OCI-LY3 (cell line): ENCODE results near the gene LINC01488.

Experiments used
- H2AFZ ChIP-seq: fragments of 200-600, 300-600 bp; shearing (Covaris generic); 2 replicates; pipeline ENCODE4 v1.6.0; 2014; ENCODE audit warnings: antibody characterized with exemption, low read depth, low read length
- H3K27ac ChIP-seq: fragments of 200-600, 300-600 bp; sonication (generic); 2 replicates; pipeline ENCODE4 v1.5.1; 2014; ENCODE audit warnings: mild to moderate bottlenecking, low read length, moderate library complexity, mixed read lengths
- H3K27me3 ChIP-seq: fragments of 200-600, 300-600 bp; sonication (generic); 2 replicates; pipeline ENCODE4 v1.6.1; 2014; ENCODE audit warnings: low read depth, low read length, mixed read lengths
- H3K36me3 ChIP-seq: fragments of 200-600, 300-600 bp; sonication (generic); replicated peaks from 2 replicates; pipeline ENCODE3; 2014; ENCODE audit warnings: low read depth, low read length, mixed read lengths
- H3K4me1 ChIP-seq: fragments of 300-600, 200-600 bp; sonication (generic); 2 replicates; pipeline ENCODE4 v1.6.1; 2014; ENCODE audit warnings: low read length, mixed read lengths
- H3K4me2 ChIP-seq: fragments of 200-600, 300-600 bp; sonication (generic); 2 replicates; pipeline ENCODE4 v1.6.1; 2014; ENCODE audit warnings: low read length, mixed read lengths
- H3K4me3 ChIP-seq: fragments of 300-600, 200-600 bp; sonication (generic); 2 replicates; pipeline ENCODE4 v1.5.1; 2014; ENCODE audit warnings: antibody characterized with exemption, mild to moderate bottlenecking, low read length, moderate library complexity
- H3K79me2 ChIP-seq: fragments of 300-600, 200-600 bp; shearing (Covaris generic); 2 replicates; pipeline ENCODE4 v1.6.1; 2014; ENCODE audit warnings: mild to moderate bottlenecking, low read length, mixed read lengths
- H3K9ac ChIP-seq: fragments of 300-600, 200-600 bp; shearing (Covaris generic); 2 replicates; pipeline ENCODE4 v1.6.0; 2014; ENCODE audit warnings: mild to moderate bottlenecking, low read length, moderate library complexity
- H3K9me3 ChIP-seq: fragments of 200-600, 300-600 bp; shearing (Covaris generic); 2 replicates; pipeline ENCODE4 v1.6.1; 2014; ENCODE audit warnings: low read length, mixed read lengths; ENCODE audit not compliant: insufficient read depth
- H4K20me1 ChIP-seq: fragments of 200-600, 300-600 bp; sonication (generic); 2 replicates; pipeline ENCODE4 v1.6.1; 2016; ENCODE audit warnings: low read length, mixed read lengths; ENCODE audit not compliant: insufficient read depth
- EZH2phosphoT487 ChIP-seq: fragments of 200-600 bp; shearing (Covaris generic); IDR thresholded peaks from 2 replicates; pipeline ENCODE4 v1.6.1; 2018; ENCODE audit warnings: antibody characterized with exemption, mixed run types, low read depth
- TF ChIP-seq, protein P1 (sequence below): fragments of 200-600, 300-600 bp; sonication (generic); IDR thresholded peaks from 2 replicates; pipeline ENCODE4 v1.5.1; 2014; ENCODE audit warnings: antibody characterized with exemption, low read length, low read depth

The LINC01488 gene

DNA sequence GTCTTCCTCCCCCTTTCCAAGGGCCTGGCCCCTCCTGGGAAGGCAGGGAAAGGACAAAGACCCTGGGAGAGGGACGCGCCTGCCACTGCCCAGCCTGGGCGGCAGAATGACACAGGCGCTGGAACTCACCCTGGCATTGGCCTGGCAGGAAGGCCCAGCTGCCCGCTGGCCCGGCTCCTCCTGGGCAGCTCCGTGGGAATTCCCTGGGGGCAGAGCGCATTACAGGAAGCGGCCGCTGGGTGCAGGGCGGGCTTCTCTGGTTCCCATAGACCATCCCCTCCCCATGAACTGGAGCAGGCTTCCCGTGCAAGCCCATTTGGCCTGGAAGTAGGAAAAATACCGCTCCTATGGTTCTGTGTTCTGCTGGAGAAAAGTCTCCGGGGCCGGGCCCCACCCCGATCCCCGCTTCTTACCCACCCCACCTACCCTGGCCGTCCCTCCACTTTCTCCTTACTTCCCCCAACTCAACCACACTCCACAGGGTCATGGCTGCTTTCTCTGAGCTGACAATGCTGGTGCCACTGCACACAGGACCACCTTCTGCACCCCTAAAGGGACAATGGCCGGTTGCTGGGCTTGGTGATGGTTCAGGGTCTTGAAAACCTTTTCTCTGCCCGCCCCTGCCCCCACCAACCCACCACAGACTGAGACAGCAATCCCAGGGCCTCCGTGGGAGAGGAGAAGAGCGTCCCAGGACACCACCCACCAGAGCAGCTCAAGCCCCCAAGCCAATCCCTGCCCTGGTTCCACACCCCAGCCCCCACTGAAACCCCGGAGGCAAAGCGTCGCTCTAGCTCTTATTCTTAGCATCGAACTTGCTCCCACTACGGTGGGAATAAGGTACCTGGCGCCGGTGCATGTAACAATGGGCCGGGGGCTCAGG, 58.9 kb downstream of the LINC01488 start:
- Histone ChIP-seq H3K27me3 (peaks cover 2% of the 10 kb centered on the region), H3K9ac (no peak overlapping the region), H3K4me2 (peak overlapping the region; percentile 57), H3K9me3 (no peaks in the 10 kb centered on the region), H3K4me3 (no peak overlapping the region), H3K4me1 (peaks cover 16% of the 10 kb centered on the region), H4K20me1 (no peaks in the 10 kb centered on the region), H3K79me2 (no peaks in the 10 kb centered on the region), H3K36me3 (no peaks in the 10 kb centered on the region), H2AFZ (no peak overlapping the region), H3K27ac (no peak overlapping the region)
- TF ChIP-seq EZH2phosphoT487, result no peak
- TF ChIP-seq, protein P1, sequence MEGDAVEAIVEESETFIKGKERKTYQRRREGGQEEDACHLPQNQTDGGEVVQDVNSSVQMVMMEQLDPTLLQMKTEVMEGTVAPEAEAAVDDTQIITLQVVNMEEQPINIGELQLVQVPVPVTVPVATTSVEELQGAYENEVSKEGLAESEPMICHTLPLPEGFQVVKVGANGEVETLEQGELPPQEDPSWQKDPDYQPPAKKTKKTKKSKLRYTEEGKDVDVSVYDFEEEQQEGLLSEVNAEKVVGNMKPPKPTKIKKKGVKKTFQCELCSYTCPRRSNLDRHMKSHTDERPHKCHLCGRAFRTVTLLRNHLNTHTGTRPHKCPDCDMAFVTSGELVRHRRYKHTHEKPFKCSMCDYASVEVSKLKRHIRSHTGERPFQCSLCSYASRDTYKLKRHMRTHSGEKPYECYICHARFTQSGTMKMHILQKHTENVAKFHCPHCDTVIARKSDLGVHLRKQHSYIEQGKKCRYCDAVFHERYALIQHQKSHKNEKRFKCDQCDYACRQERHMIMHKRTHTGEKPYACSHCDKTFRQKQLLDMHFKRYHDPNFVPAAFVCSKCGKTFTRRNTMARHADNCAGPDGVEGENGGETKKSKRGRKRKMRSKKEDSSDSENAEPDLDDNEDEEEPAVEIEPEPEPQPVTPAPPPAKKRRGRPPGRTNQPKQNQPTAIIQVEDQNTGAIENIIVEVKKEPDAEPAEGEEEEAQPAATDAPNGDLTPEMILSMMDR, result no peak

DNA sequence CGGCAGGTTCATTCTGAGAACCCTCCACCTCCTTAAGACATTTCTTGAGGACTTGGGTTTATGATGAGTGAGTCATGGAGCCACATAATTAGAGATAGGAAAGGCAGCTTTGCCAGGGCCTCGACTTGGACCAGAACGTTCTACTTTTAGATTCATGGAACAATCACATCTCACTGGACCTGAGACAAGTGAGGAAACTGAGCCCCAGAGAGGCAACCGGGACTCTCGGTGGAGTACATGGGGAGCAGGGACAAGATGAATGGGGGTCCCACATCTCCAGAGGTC, 59.5 kb downstream of the LINC01488 start:
- Histone ChIP-seq H4K20me1 (no peaks in the 10 kb centered on the region), H3K9ac (no peak overlapping the region), H3K36me3 (no peaks in the 10 kb centered on the region), H3K27me3 (peaks cover 8% of the 10 kb centered on the region), H3K27ac (no peak overlapping the region), H2AFZ (no peak overlapping the region), H3K79me2 (no peaks in the 10 kb centered on the region), H3K4me2 (no peak overlapping the region), H3K4me1 (peaks cover 22% of the 10 kb centered on the region), H3K9me3 (no peaks in the 10 kb centered on the region), H3K4me3 (no peak overlapping the region)
- no peak for TF ChIP-seq EZH2phosphoT487
- TF ChIP-seq, protein P1, result no peak

DNA sequence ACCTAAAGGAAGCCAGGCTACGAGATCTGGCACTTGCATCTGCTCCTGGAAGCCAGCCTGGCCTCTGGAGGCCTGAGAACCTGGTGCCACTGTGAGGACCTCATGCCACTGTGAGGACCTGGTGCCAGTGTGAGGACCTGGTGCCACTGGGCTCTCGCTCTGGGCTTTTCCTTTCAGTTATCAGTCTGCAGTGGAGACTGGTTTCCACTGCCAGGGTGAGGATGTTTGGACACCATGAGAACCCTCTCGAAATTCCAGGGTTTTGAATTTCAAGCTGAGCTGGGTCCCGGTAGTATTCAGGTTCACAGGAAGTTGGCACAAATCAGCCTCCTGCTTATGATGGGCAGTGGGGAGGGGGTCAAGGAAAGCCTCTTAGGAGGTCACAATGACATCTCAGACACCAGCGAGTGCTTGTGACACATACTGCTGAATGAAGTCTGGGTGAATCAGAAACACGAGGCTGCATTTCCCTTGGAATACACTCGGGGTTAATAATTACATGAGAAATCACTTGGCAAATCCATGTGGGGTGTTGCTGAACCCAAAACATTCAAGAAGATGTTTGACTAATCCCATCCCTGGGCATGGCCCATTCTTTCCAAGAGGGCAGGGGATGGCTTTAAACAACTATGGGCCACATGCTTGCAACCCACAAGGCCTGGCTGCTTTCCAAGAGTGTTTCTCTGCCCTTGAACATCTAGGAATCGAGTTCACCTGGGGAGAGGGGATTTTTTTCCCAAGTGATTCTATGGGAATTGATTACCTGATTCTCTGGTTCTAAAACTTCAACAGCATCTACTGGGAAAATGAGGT, 60.2 kb downstream of the LINC01488 start:
- H4K20me1 ChIP-seq, result no peaks in the 10 kb centered on the region
- no peak overlapping the region for H3K4me2 ChIP-seq
- no peak overlapping the region for H3K9ac ChIP-seq
- H3K4me1 ChIP-seq, result peaks cover 29% of the 10 kb centered on the region
- H3K4me3 ChIP-seq, result no peak overlapping the region
- no peaks in the 10 kb centered on the region for H3K36me3 ChIP-seq
- no peaks in the 10 kb centered on the region for H3K9me3 ChIP-seq
- H2AFZ ChIP-seq, result no peak overlapping the region
- no peak overlapping the region for H3K27ac ChIP-seq
- peaks cover 13% of the 10 kb centered on the region for H3K27me3 ChIP-seq
- no peak for TF ChIP-seq EZH2phosphoT487
- TF ChIP-seq, protein P1, result no peak
- no peaks in the 10 kb centered on the region for H3K79me2 ChIP-seq
